Colonic mucosa (tissue), 4 donors: ENCODE data around the gene NIPAL3. TPM values are rescaled to one million over a fixed set of nuclear protein-coding genes. Genes with fewer than 3 reads are reported as not detected.

ENCODE experiments used
- DNase-seq: peaks from one replicate; pipeline ENCODE4 v3.0.0-alpha.2; 2020
- H3K27ac ChIP-seq: fragments of 200-600 bp; one replicate; pipeline ENCODE4 v1.8.0; 2021
- H3K27me3 ChIP-seq: fragments of 200-600 bp; one replicate; pipeline ENCODE4 v1.8.0; 2021
- H3K36me3 ChIP-seq: fragments of 200-600 bp; one replicate; pipeline ENCODE4 v1.8.0; 2021
- H3K4me1 ChIP-seq: fragments of 200-600 bp; one replicate; pipeline ENCODE4 v1.8.0; 2021; ENCODE audit warnings: mild to moderate bottlenecking
- H3K4me3 ChIP-seq: fragments of 200-600 bp; one replicate; pipeline ENCODE4 v1.8.0; 2021
- H3K9ac ChIP-seq, 2 donors: one replicate each; pipeline ENCODE4 v1.7.0; 2013; ENCODE audit warnings: control low read depth in 2 of 2, low read depth in 2 of 2, low read length in 2 of 2
- H3K9me3 ChIP-seq: fragments of 200-600 bp; one replicate; pipeline ENCODE4 v1.8.0; 2021
- CTCF ChIP-seq: fragments of 200-600 bp; IDR thresholded peaks from one replicate; pipeline ENCODE4 v1.8.0; 2022; ENCODE audit warnings: antibody characterized with exemption, mild to moderate bottlenecking
- intact Hi-C: fragments of 100-400 bp; cut with DNase I; formaldehyde crosslinking; loops from one replicate; pipeline ENCODE4 v1.14.1; 2022
- total RNA-seq, 2 donors: library from RNA; stranded (reverse); fragmentation: NEBNext Ultra II Directional in 1 of 2; extraction: Animal tissue kit (Norgen Biotek cat#: 25700) in 1 of 2; gene quantifications; one replicate each; pipeline ENCODE4 v1.2.1, GENCODE V29; 2021
- donor health status: healthy.
- donor health status: DM: no; HTN: no; CAD: no.
- donor health status: DM: no; HTN: no; CAD: no.

Gene NIPAL3
- total RNA-seq, 2 donors from 2014 or later, result 41.3 to 45.2 TPM

- H3K9ac ChIP-seq, result peak overlapping the region in 1 of 2 donors; percentile 19
- no peak overlapping the region for H3K4me3 ChIP-seq
- H3K27ac ChIP-seq, result peak overlapping the region; percentile 17
- no peaks in the 10 kb centered on the region for H3K9me3 ChIP-seq
- TF ChIP-seq CTCF, result no peak
- intact Hi-C loops, result no loop called here
- no peak for DNase-seq
- H3K4me1 ChIP-seq, result no peaks in the 10 kb centered on the region
- H3K27me3 ChIP-seq, result no peaks in the 10 kb centered on the region
- no peaks in the 10 kb centered on the region for H3K36me3 ChIP-seq
Measured at GRCh38 chr1:24481101-24481500, 65.5 kb downstream of the NIPAL3 start.

GRCh38 chr1:24481843-24482610 lies 66.4 kb downstream of the NIPAL3 start:
- no peaks in the 10 kb centered on the region for H3K9me3 ChIP-seq
- no peak for DNase-seq
- no peaks in the 10 kb centered on the region for H3K36me3 ChIP-seq
- no peaks in the 10 kb centered on the region for H3K27me3 ChIP-seq
- no peak overlapping the region for H3K9ac ChIP-seq
- no peak overlapping the region for H3K4me3 ChIP-seq
- no peak for TF ChIP-seq CTCF
- no peaks in the 10 kb centered on the region for H3K4me1 ChIP-seq
- intact Hi-C loops, result no loop called here
- H3K27ac ChIP-seq, result peak overlapping the region; percentile 17

- no peaks in the 10 kb centered on the region for H3K4me1 ChIP-seq
- H3K9ac ChIP-seq, result no peak overlapping the region
- no peak for TF ChIP-seq CTCF
- intact Hi-C loops, result no loop called here
- H3K27me3 ChIP-seq, result no peaks in the 10 kb centered on the region
- H3K4me3 ChIP-seq, result no peak overlapping the region
- DNase-seq, result no peak
- H3K36me3 ChIP-seq, result no peaks in the 10 kb centered on the region
- H3K9me3 ChIP-seq, result no peaks in the 10 kb centered on the region
- no peak overlapping the region for H3K27ac ChIP-seq
Measured at GRCh38 chr1:24483441-24483840, 67.8 kb downstream of the NIPAL3 start.

- no peak for TF ChIP-seq CTCF
- Histone ChIP-seq H3K36me3 (no peaks in the 10 kb centered on the region), H3K4me3 (no peak overlapping the region)
Measured at GRCh38 chr1:24484199-24484598, 68.6 kb downstream of the NIPAL3 start.

GRCh38 chr1:24486331-24487065 lies 70.9 kb downstream of the NIPAL3 start:
- Histone ChIP-seq H3K4me1 (no peaks in the 10 kb centered on the region), H3K27me3 (no peaks in the 10 kb centered on the region), H3K9me3 (no peaks in the 10 kb centered on the region), H3K9ac (no peak overlapping the region), H3K27ac (no peak overlapping the region), H3K4me3 (no peak overlapping the region), H3K36me3 (no peaks in the 10 kb centered on the region)
- DNase-seq, result no peak
- intact Hi-C loops, result no loop called here
- TF ChIP-seq CTCF, result no peak

More at GRCh38 chr1:24484199-24484598, 68.6 kb downstream of the NIPAL3 start:
- Histone ChIP-seq H3K9me3 (no peaks in the 10 kb centered on the region), H3K27ac (no peak overlapping the region), H3K27me3 (no peaks in the 10 kb centered on the region), H3K9ac (no peak overlapping the region), H3K4me1 (no peaks in the 10 kb centered on the region)
- intact Hi-C loops, result no loop called here
- DNase-seq, result no peak
